H1 (cell line): ENCODE data around the gene CHST12. TPM values are rescaled to one million over a fixed set of nuclear protein-coding genes. Genes with fewer than 3 reads are reported as not detected.

Experiments used
- CTCF ChIA-PET: fragments of 300-600 bp; sonication (Branson Sonifier 250); formaldehyde crosslinking; loops from one replicate; lab custom pipeline; 2021; ENCODE audit not compliant: partially characterized antibody; lab: Charles Lee
- POLR2A ChIA-PET: fragments of 300-600 bp; sonication (Branson Sonifier 250); formaldehyde crosslinking; loops from one replicate; lab custom pipeline; 2021; ENCODE audit warnings: inconsistent platforms; ENCODE audit not compliant: partially characterized antibody; lab: Charles Lee
- DNase-seq, 2 experiments: peaks; one replicate each; pipeline versions ENCODE4 v3.0.0 to v3.0.0-alpha.2; 2010 to 2022; ENCODE audit warnings: low spot score in 2 of 2, low read depth in 1 of 2, mixed read lengths in 1 of 2
- FAIRE-seq: peaks from 2 replicates; lab custom pipeline; 2011; peaks lifted over from hg19 to GRCh38; lab: Jason Lieb, UNC
- H2AFZ ChIP-seq: 2 replicates; pipeline ENCODE4 v1.8.1; 2012; ENCODE audit warnings: low read length, inconsistent platforms
- H2AK5ac ChIP-seq: 2 replicates; pipeline ENCODE4 v1.6.1; 2013; ENCODE audit warnings: low read depth, low read length
- H2BK120ac ChIP-seq: replicated peaks from 2 replicates; pipeline ENCODE3; 2013; ENCODE audit warnings: low read depth, low read length, inconsistent platforms
- H2BK12ac ChIP-seq: 2 replicates; pipeline ENCODE4 v1.6.1; 2013; ENCODE audit warnings: low read depth, low read length
- H2BK15ac ChIP-seq: 2 replicates; pipeline ENCODE4 v1.6.1; 2013; ENCODE audit warnings: low read length
- H2BK20ac ChIP-seq: 2 replicates; pipeline ENCODE4 v1.6.1; 2013; ENCODE audit warnings: low read length
- H2BK5ac ChIP-seq: 2 replicates; pipeline ENCODE4 v1.6.1; 2013; ENCODE audit warnings: low read depth, low read length
- H3K14ac ChIP-seq: 2 replicates; pipeline ENCODE4 v1.6.1; 2013; ENCODE audit warnings: inconsistent platforms; ENCODE audit not compliant: insufficient read length
- H3K18ac ChIP-seq: 2 replicates; pipeline ENCODE4 v1.6.1; 2013; ENCODE audit warnings: low read length; ENCODE audit errors: extremely low read depth
- H3K23ac ChIP-seq: 2 replicates; pipeline ENCODE4 v1.6.1; 2013; ENCODE audit warnings: inconsistent platforms; ENCODE audit not compliant: insufficient read length
- H3K23me2 ChIP-seq: 2 replicates; pipeline ENCODE4 v1.6.1; 2013; ENCODE audit warnings: low read depth, low read length
- H3K27ac ChIP-seq: 2 replicates; pipeline ENCODE4 v1.6.1; 2011; ENCODE audit warnings: low read depth, low read length, inconsistent platforms
- H3K27me3 ChIP-seq, 4 experiments: replicated peaks in 1 of 4; 1 replicate in 1 of 4; 2 replicates in 3 of 4; pipeline versions ENCODE4 v1.6.1 to v1.8.1; 2011 to 2013; ENCODE audit warnings: low read length in 3 of 4, mild to moderate bottlenecking in 3 of 4, inconsistent platforms in 2 of 4, mixed read lengths in 2 of 4, moderate library complexity in 1 of 4; ENCODE audit not compliant: control insufficient read depth in 3 of 4, insufficient read depth in 3 of 4; ENCODE audit errors: extremely low read depth in 1 of 4
- H3K36me3 ChIP-seq, 4 experiments: 2 replicates each; pipeline versions ENCODE4 v1.6.1 to v1.8.1; 2011 to 2013; ENCODE audit warnings: mild to moderate bottlenecking in 4 of 4, low read length in 3 of 4, moderate library complexity in 2 of 4, control low read depth in 1 of 4, inconsistent platforms in 1 of 4; ENCODE audit not compliant: insufficient read depth in 4 of 4, control insufficient read depth in 2 of 4
- H3K4ac ChIP-seq: replicated peaks from 2 replicates; pipeline ENCODE3; 2013; ENCODE audit warnings: low read length, low read depth, mixed read lengths, inconsistent platforms; ENCODE audit not compliant: insufficient read length
- H3K4me1 ChIP-seq, 4 experiments: replicated peaks in 1 of 4; 1 replicate in 1 of 4; 2 replicates in 3 of 4; pipeline versions ENCODE4 v1.6.1 to v1.8.1; 2011 to 2013; ENCODE audit warnings: low read length in 3 of 4, inconsistent platforms in 2 of 4, mixed read lengths in 1 of 4; ENCODE audit not compliant: insufficient read depth in 4 of 4, control insufficient read depth in 3 of 4
- H3K4me2 ChIP-seq, 2 experiments: 2 replicates each; pipeline versions ENCODE4 v1.6.1 to v1.8.1; 2011 to 2013; ENCODE audit warnings: low read depth in 2 of 2, low read length in 2 of 2, control low read depth in 1 of 2, inconsistent platforms in 1 of 2, mild to moderate bottlenecking in 1 of 2; ENCODE audit not compliant: insufficient read depth in 1 of 2
- H3K4me3 ChIP-seq, 4 experiments: fragments of 200-600, 300-600 bp in 1 of 4; sonication (generic), shearing (Covaris generic), sonication (Bioruptor Twin) in 1 of 4; 2 replicates each; pipeline versions ENCODE4 v1.5.1 to v1.8.1; 2011 to 2016; ENCODE audit warnings: low read length in 4 of 4, low read depth in 3 of 4, control low read depth in 2 of 4, inconsistent platforms in 2 of 4, mild to moderate bottlenecking in 2 of 4, mixed read lengths in 1 of 4, moderate library complexity in 1 of 4; ENCODE audit not compliant: insufficient read depth in 2 of 4; ENCODE audit errors: extremely low read depth in 1 of 4
- H3K56ac ChIP-seq: replicated peaks from 2 replicates; pipeline ENCODE3; 2013; ENCODE audit warnings: low read depth, mild to moderate bottlenecking, mixed read lengths, low read length, inconsistent platforms; ENCODE audit not compliant: insufficient read length
- H3K79me1 ChIP-seq: 2 replicates; pipeline ENCODE4 v1.6.1; 2013; ENCODE audit warnings: low read depth, low read length, control low read depth
- H3K79me2 ChIP-seq, 2 experiments: 2 replicates each; pipeline versions ENCODE4 v1.6.1 to v1.8.1; 2012 to 2013; ENCODE audit warnings: low read length in 2 of 2, mild to moderate bottlenecking in 2 of 2, inconsistent platforms in 1 of 2; ENCODE audit not compliant: insufficient read depth in 2 of 2, control insufficient read depth in 1 of 2
- H3K9ac ChIP-seq, 4 experiments: replicated peaks in 1 of 4; 1 replicate in 1 of 4; 2 replicates in 3 of 4; pipeline versions ENCODE4 v1.6.1 to v1.8.1; 2011 to 2013; ENCODE audit warnings: low read depth in 3 of 4, low read length in 3 of 4, control low read depth in 2 of 4, mild to moderate bottlenecking in 2 of 4, moderate library complexity in 2 of 4, inconsistent platforms in 1 of 4; ENCODE audit errors: extremely low read depth in 1 of 4
- H3K9me3 ChIP-seq, 2 experiments: 2 replicates each; pipeline versions ENCODE4 v1.6.1 to v1.8.1; 2012 to 2013; ENCODE audit warnings: mild to moderate bottlenecking in 2 of 2, moderate library complexity in 2 of 2, control low read depth in 1 of 2, inconsistent platforms in 1 of 2, low read depth in 1 of 2, low read length in 1 of 2, mixed read lengths in 1 of 2; ENCODE audit not compliant: insufficient read depth in 2 of 2
- H4K20me1 ChIP-seq, 2 experiments: replicated peaks in 1 of 2; 2 replicates each; pipeline versions ENCODE3 to v1.8.1; 2011 to 2013; ENCODE audit warnings: inconsistent platforms in 2 of 2, low read length in 2 of 2, mild to moderate bottlenecking in 1 of 2; ENCODE audit not compliant: insufficient read depth in 2 of 2, control insufficient read depth in 1 of 2
- H4K5ac ChIP-seq: 2 replicates; pipeline ENCODE4 v1.6.1; 2013; ENCODE audit warnings: low read length, low read depth, mixed read lengths, inconsistent platforms; ENCODE audit not compliant: insufficient read length
- H4K8ac ChIP-seq: 2 replicates; pipeline ENCODE4 v1.8.0; 2013; ENCODE audit warnings: mild to moderate bottlenecking, moderate library complexity, low read length, inconsistent platforms; ENCODE audit not compliant: insufficient read depth; ENCODE audit errors: extremely low read depth
- H4K91ac ChIP-seq: replicated peaks from 2 replicates; pipeline ENCODE3; 2013; ENCODE audit warnings: low read length, mixed read lengths, inconsistent platforms; ENCODE audit not compliant: insufficient read length
- CBX5 ChIP-seq: fragments of 300-800, 300-1000 bp; sonication (generic); IDR thresholded peaks from 2 replicates; pipeline ENCODE4 v1.7.1; 2016; ENCODE audit warnings: antibody characterized with exemption, low read length, low read depth
- WGBS, 2 experiments: shearing (Covaris generic) in 1 of 2; methylation state at CpG; one replicate each; pipeline versions ENCODE4 v1.1.6 to v1.1.7; 2013 to 2015; ENCODE audit warnings: low lambda C conversion rate in 2 of 2, mixed read lengths in 2 of 2, inconsistent platforms in 1 of 2, low coverage in 1 of 2, missing lambda C conversion rate in 1 of 2; ENCODE audit not compliant: insufficient replicate concordance in 2 of 2, insufficient coverage in 1 of 2, insufficient read length in 1 of 2; ENCODE audit errors: extremely low coverage in 1 of 2, missing lambda C conversion rate in 1 of 2; 5-methylcytosine and 5-hydroxymethylcytosine counted together
- polyA plus RNA-seq, 7 experiments: library from polyadenylated mRNA; depleted of rRNA in 3 of 7; stranded (reverse) in 5 of 7; unstranded in 2 of 7; fragments of >200 nt in 5 of 7; fragments of 200-250 nt in 2 of 7; gene quantifications; 1 replicate in 5 of 7; 2 replicates in 1 of 7; 4 replicates in 1 of 7; pipeline versions ENCODE4 v1.2.1 to v1.2.3, GENCODE V29; 2011 to 2013; ENCODE audit warnings: missing spikeins in 2 of 7, mixed read lengths in 2 of 7
- total RNA-seq: library from RNA; stranded (reverse); fragmentation: NEBNext Ultra II Directional; extraction: Animal tissue kit (Norgen Biotek cat#: 25700); gene quantifications from 2 replicates; pipeline ENCODE4 v1.2.1, GENCODE V29; 2021

Gene CHST12
- total and polyA plus RNA-seq, 2 of the 8 experiments (the other 6 are each of a cell fraction or from before 2014, with no cell fraction given), result 13.4 to 24.1 TPM

GRCh38 chr7:2421943-2422310 is 18.5 kb downstream of the CHST12 start:
- H3K23me2 ChIP-seq, result no peaks in the 10 kb centered on the region
- H2BK120ac ChIP-seq, result no peak overlapping the region
- H3K27me3 ChIP-seq, result no peaks in the 10 kb centered on the region
- H3K4me2 ChIP-seq, result no peak overlapping the region
- 91% methylated on average over 8 of the region's 9 CpGs; no CpG with 5 or more reads in 1 of the 2 experiments for WGBS, 2 experiments
- no peak overlapping the region for H2AK5ac ChIP-seq
- H2BK15ac ChIP-seq, result no peak overlapping the region
- no peak overlapping the region for H2AFZ ChIP-seq
- H4K5ac ChIP-seq, result no peak overlapping the region
- no peak overlapping the region for H3K4ac ChIP-seq
- H2BK5ac ChIP-seq, result no peak overlapping the region
- DNase-seq (no peak), FAIRE-seq (no peak)
- no peak overlapping the region for H3K27ac ChIP-seq
- CTCF ChIA-PET, result interaction anchor here (0.7 to 9.8 kb wide), 4 partner anchors 10 to 342 kb away, joined by 3 to 79 read pairs (median 3); no protein-coding TSS in a partner anchor
- no peaks in the 10 kb centered on the region; the same call in 1 of the 2 replicates for H3K79me1 ChIP-seq
- H3K36me3 ChIP-seq, result no peaks in the 10 kb centered on the region
- peaks cover 0 to 2% of the 10 kb centered on the region in 2 experiments for H4K20me1 ChIP-seq
- H3K56ac ChIP-seq, result no peak overlapping the region
- no peak overlapping the region for H4K8ac ChIP-seq
- no peak overlapping the region for H2BK20ac ChIP-seq
- H3K4me3 ChIP-seq, result no peak overlapping the region
- no peak overlapping the region for H3K14ac ChIP-seq
- H4K91ac ChIP-seq, result no peak overlapping the region
- no peak overlapping the region for H3K9ac ChIP-seq
- peaks cover 0 to 14% of the 10 kb centered on the region in 2 experiments; a peak in 2 of 4 replicates for H3K79me2 ChIP-seq
- no peak overlapping the region for H3K18ac ChIP-seq
- POLR2A ChIA-PET, result interaction anchor here (0.6 kb wide), 1 partner anchor 52 kb away, joined by 4 read pairs; no protein-coding TSS in a partner anchor
- H3K23ac ChIP-seq, result no peak overlapping the region
- peaks cover 3 to 10% (median 5%) of the 10 kb centered on the region in 4 experiments for H3K4me1 ChIP-seq
- H3K9me3 ChIP-seq, result no peaks in the 10 kb centered on the region
- TF ChIP-seq CBX5, result no peak
- no peak overlapping the region for H2BK12ac ChIP-seq
